Measurements from ENCODE around the gene PTGDS. TPM values are rescaled to one million over a fixed set of nuclear protein-coding genes. Genes with fewer than 3 reads are reported as not detected.

The PTGDS gene
- total RNA-seq, 2 donors from 2014 or later = 15.9 to 26.1 TPM

- no peak for TF ChIP-seq CTCF (IDR thresholded peaks at IDR 0.05)
- Histone ChIP-seq H3K27ac (no peak overlapping the region), H3K36me3 (no peaks in the 10 kb centered on the region), H3K4me3 (no peak overlapping the region), H3K27me3 (no peaks in the 10 kb centered on the region), H3K4me1 (peaks cover 4% of the 10 kb centered on the region), H3K9ac (ENCODE audit: low read depth in 2 of 2, low read length in 2 of 2) (no peak overlapping the region), H3K9me3 (no peaks in the 10 kb centered on the region)
- intact Hi-C loops (cut with DNase I) = no loop called here
- DNase-seq = no peak
These were observed 24.2 kb upstream of the PTGDS start for GRCh38 chr9:136952876-136953770.

DNA sequence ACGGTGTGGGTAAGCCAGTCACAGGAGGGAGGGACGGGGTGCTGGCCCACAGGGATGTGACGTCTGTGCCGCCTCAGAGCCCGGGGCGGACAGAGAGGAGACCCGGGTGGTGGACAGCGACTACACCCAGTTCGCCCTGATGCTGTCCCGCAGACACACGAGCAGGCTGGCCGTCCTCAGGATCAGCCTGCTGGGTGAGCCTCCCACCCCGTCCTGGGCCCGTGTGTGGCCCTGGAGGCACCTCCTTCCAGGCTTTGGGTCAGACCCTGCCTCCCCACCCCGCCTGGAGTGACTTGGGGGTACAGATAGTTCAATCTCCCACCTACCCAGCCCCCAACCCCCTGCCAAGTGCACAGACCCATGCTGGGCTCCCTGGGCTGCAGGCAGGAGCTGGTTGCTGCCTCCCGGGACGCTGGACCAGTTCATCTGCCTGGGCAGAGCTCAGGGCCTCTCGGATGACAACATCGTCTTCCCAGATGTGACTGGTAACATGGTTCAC lies 23.5 kb upstream of the PTGDS start:
- Histone ChIP-seq H3K4me3 (no peak overlapping the region), H3K4me1 (peaks cover 4% of the 10 kb centered on the region), H3K27me3 (no peaks in the 10 kb centered on the region), H3K9ac (ENCODE audit: low read depth in 2 of 2, low read length in 2 of 2) (no peak overlapping the region), H3K36me3 (no peaks in the 10 kb centered on the region), H3K27ac (no peak overlapping the region), H3K9me3 (no peaks in the 10 kb centered on the region)
- no peak for DNase-seq
- intact Hi-C loops (cut with DNase I) = no loop called here
- TF ChIP-seq CTCF (IDR thresholded peaks at IDR 0.05) = no peak

GRCh38 chr9:136954270-136955083 lies 22.8 kb upstream of the PTGDS start:
- H3K27ac ChIP-seq = no peak overlapping the region
- no peaks in the 10 kb centered on the region for H3K9me3 ChIP-seq
- H3K4me3 ChIP-seq = no peak overlapping the region
- H3K36me3 ChIP-seq = no peaks in the 10 kb centered on the region
- no peaks in the 10 kb centered on the region for H3K27me3 ChIP-seq
- DNase-seq = no peak
- TF ChIP-seq CTCF (IDR thresholded peaks at IDR 0.05) = no peak
- no peak overlapping the region for H3K9ac ChIP-seq (ENCODE audit: low read depth in 2 of 2, low read length in 2 of 2)
- peaks cover 4% of the 10 kb centered on the region for H3K4me1 ChIP-seq
- intact Hi-C loops (cut with DNase I) = no loop called here

DNA sequence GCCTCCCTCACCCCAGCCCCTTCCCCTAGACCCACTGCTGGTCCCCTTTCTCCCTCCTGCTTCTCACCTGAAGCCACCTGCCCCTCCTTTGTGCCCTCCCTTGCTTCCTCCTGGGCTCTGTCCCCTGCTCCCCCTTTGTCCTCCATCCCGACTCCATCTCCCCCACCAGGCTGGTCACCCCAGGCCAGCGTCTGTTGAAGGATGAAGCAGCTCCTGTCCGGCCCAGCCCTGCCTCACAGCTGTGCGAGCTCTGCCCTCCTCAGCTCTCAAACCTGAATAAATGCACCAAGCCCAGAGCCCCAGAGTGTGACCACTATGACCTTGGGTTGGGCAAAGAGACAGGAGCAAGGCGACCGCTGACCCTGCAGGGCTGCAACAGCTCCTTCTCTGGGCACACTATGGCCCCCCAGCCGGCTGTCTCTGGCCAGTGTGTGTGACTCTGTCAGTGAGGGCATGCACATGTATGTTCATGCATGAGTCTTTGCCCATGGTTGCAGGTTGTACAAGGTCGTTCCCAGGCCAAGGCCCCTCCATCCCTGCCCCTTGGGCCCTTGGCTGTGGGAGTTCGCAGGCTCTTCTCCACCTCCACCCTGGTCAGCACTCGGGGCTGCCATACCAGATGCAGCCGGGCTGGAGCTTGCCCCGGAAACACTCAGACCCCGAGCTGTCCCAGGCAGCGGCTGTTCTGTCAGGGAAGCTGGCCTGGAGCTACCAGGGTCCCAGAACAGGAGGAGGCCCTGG lies 21.9 kb upstream of the PTGDS start:
- no peak overlapping the region for H3K9ac ChIP-seq (ENCODE audit: low read depth in 2 of 2, low read length in 2 of 2)
- no peak overlapping the region for H3K27ac ChIP-seq

More for the DNA sequence above, 21.9 kb upstream of the PTGDS start:
- DNase-seq = no peak
- H3K9me3 ChIP-seq = no peaks in the 10 kb centered on the region
- no peaks in the 10 kb centered on the region for H3K27me3 ChIP-seq
- TF ChIP-seq CTCF (IDR thresholded peaks at IDR 0.05) = no peak
- H3K4me1 ChIP-seq = peaks cover 4% of the 10 kb centered on the region
- no peaks in the 10 kb centered on the region for H3K36me3 ChIP-seq
- no peak overlapping the region for H3K4me3 ChIP-seq
- intact Hi-C loops (cut with DNase I) = no loop called here
